ENCODE measurements around the gene FAM124B.

FAM124B gene

GRCh38 chr2:224401641-224402342 is at the start of gene FAM124B:
Gene FAM124B (minus strand): TSS chr2:224402107. CDS start chr2:224401768, 339 bp downstream.
- H3K4me3 ChIP-seq = peak within 1 kb of the TSS; percentile 12 to 33 (median 23)
- peak within 1 kb of the TSS in 9 of 21 experiments; percentile 15 to 59 (median 35) for H3K27ac ChIP-seq

GRCh38 chr2:224449212-224450147 is 47.6 kb upstream of the FAM124B start:
- H3K27ac ChIP-seq = no peak overlapping the region
- no peak overlapping the region for H3K4me3 ChIP-seq

GRCh38 chr2:224448236-224448635 is 46.3 kb upstream of the FAM124B start:
- no peak overlapping the region for H3K4me3 ChIP-seq

GRCh38 chr2:224444783-224445182 is 42.9 kb upstream of the FAM124B start:
- Histone ChIP-seq H3K4me3 (no peak overlapping the region), H3K27ac (peak overlapping the region in 1 of 21 experiments; percentile 65)

More at GRCh38 chr2:224448236-224448635, 46.3 kb upstream of the FAM124B start:
- H3K27ac ChIP-seq = no peak overlapping the region

- Histone ChIP-seq H3K27ac (peak overlapping the region in 1 of 21 experiments; percentile 65), H3K4me3 (no peak overlapping the region)
These were observed 42.1 kb upstream of the FAM124B start for GRCh38 chr2:224444021-224444420.

- peak overlapping the region in 20 of 21 experiments; percentile 26 to 85 (median 69) for H3K27ac ChIP-seq
- H3K4me3 ChIP-seq = peak overlapping the region; percentile 40 to 57 (median 48)
These were observed 40.4 kb upstream of the FAM124B start for GRCh38 chr2:224442071-224442967.

- H3K27ac ChIP-seq = peak overlapping the region in 3 of 21 experiments; percentile 32 to 82 (median 74)
These were observed 39.1 kb upstream of the FAM124B start for GRCh38 chr2:224440988-224441387.

GRCh38 chr2:224438726-224439125 is 36.8 kb upstream of the FAM124B start:
- no peak overlapping the region for H3K4me3 ChIP-seq

More at GRCh38 chr2:224440988-224441387, 39.1 kb upstream of the FAM124B start:
- no peak overlapping the region for H3K4me3 ChIP-seq

GRCh38 chr2:224436634-224437033 is 34.7 kb upstream of the FAM124B start:
- Histone ChIP-seq H3K27ac (peak overlapping the region in 3 of 21 experiments; percentile 11 to 68 (median 36)), H3K4me3 (no peak overlapping the region)

More at GRCh38 chr2:224438726-224439125, 36.8 kb upstream of the FAM124B start:
- H3K27ac ChIP-seq = peak overlapping the region in 4 of 21 experiments; percentile 10 to 74 (median 31)

GRCh38 chr2:224434618-224435017 is 32.7 kb upstream of the FAM124B start:
- Histone ChIP-seq H3K4me3 (no peak overlapping the region), H3K27ac (no peak overlapping the region)

GRCh38 chr2:224433442-224433841 is 31.5 kb upstream of the FAM124B start:
- H3K4me3 ChIP-seq = no peak overlapping the region
- H3K27ac ChIP-seq = peak overlapping the region in 1 of 21 experiments; percentile 58

- H3K4me3 ChIP-seq = no peak overlapping the region
- no peak overlapping the region for H3K27ac ChIP-seq
These were observed 30.2 kb upstream of the FAM124B start for GRCh38 chr2:224432003-224432579.

GRCh38 chr2:224429441-224429810 is 27.5 kb upstream of the FAM124B start:
- H3K4me3 ChIP-seq = no peak overlapping the region
- no peak overlapping the region for H3K27ac ChIP-seq

- no peak overlapping the region for H3K4me3 ChIP-seq
- H3K27ac ChIP-seq = no peak overlapping the region
These were observed 27.0 kb upstream of the FAM124B start for GRCh38 chr2:224428787-224429440.

GRCh38 chr2:224427471-224427870 is 25.6 kb upstream of the FAM124B start:
- H3K27ac ChIP-seq = no peak overlapping the region
- no peak overlapping the region for H3K4me3 ChIP-seq

- H3K4me3 ChIP-seq = no peak overlapping the region
- H3K27ac ChIP-seq = no peak overlapping the region
These were observed 24.7 kb upstream of the FAM124B start for GRCh38 chr2:224426656-224427055.

GRCh38 chr2:224421065-224421464 is 19.2 kb upstream of the FAM124B start:
- Histone ChIP-seq H3K27ac (no peak overlapping the region), H3K4me3 (no peak overlapping the region)

- peak overlapping the region in 5 of 21 experiments; percentile 23 to 48 (median 44) for H3K27ac ChIP-seq
- no peak overlapping the region for H3K4me3 ChIP-seq
These were observed 16.0 kb upstream of the FAM124B start for GRCh38 chr2:224417947-224418346.

Measured in skin epidermis (tissue), 12 donors.